HG03039 (cell line): ENCODE data around the gene GABPB1.
A peak's percentile ranks its signal among the peaks of the same experiment; 100 is the strongest.
"Not testable (repeated sequence)": the region's sequence is repeated elsewhere in the genome, so short reads cannot be mapped to it uniquely, and the experiment has no call there.

Source experiments
- ATAC-seq: cut with Tn5 transposase; IDR thresholded peaks from one replicate; pipeline ENCODE4 v1.9.1; 2021; ENCODE audit warnings: mild to moderate bottlenecking, moderate library complexity; ENCODE audit not compliant: unreplicated experiment

Gene GABPB1

DNA sequence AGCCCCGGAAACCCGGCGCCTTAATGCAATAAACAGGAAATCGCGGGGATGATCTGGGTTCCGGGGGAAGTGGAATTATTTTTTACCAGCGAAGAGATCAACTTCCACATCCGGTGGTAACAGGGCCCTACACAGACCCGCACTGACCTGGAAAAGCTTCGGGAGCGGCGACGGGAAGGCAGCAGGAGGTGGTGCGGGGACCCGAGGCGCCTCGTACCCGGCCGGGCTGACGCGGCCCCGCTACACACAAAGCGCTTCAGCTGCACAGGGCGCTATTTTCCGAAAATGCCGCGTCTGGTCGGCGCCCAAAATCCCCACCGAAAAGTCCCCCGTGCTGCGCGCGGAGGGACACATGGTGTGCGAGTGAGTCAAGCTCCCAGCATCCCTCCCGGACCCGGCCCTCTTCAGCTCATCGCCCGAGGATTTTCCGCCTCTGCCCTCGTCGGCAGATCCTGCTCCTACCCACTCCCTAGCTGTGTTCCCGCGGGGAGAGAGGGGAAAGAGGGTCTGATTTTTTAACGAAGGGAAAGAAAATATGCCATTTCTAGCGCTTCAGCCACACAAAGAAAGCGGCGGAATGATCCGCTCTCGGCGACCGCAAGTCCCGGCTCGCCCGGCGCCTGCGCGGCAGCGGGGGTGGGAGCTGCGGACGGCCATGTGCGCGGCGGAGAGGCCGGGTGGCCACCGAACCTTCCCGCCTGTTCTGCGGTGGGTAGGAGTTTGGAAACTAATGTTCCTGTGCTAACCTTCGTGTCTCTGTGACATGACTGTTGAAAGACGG, at the start of gene GABPB1:
Gene GABPB1 (minus strand): TSS at position 361 of the 781 bp plus-strand sequence. CDS start 45,400 bp downstream, outside the sequence.
- peak; percentile 37 for ATAC-seq

DNA sequence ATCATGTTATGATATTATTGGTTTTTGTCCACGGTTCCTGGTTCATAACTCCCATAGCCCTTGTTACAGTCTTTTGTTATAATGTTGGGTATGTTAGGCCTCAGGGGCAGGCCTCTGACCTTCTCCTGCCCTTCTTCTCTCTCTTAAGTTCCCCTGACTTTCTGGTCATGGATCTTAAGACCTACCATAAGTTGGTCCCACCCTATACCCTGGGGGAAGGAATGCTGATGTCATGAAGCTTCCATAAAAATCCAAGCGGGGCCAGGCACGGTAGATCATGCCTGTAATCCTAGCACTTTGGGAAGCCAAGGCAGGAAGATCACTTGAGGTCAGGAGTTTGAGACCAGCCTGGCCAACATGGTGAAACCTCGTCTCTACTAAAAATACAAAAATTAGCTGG, 36.6 kb upstream of the GABPB1 start:
- not testable (repeated sequence) for ATAC-seq

DNA sequence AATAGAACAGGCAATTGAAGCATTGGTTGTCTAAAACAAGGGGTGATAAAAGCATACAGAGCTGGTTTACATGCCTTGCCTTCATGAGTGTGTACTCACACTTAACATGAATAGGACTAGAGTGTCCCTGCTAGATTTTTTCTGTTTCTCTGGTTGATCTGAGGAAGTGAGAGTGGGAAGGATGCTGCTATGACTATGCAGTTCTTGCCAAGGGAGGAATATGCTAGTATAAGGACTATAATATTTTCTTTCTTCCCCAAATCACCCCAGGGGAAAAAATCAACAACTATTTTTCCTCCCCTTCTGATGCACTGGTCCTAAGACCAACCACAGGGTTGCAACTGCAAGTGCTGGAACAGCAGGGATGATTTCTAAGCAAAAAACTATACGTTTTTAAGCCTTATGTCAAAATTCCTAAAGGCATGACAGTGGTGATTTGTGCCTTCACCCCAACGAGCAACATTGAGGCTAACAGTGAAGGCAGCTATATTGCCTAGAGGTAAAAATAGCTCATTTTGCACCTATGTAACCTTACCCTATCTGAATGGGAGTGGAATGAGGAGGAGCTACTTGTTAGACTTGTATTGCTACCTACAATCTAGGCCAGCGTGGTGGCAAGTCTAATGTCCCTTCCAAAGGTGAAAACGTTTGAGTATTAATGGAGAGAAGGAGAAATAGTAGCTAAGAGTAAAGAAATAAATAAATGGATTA, 35.7 kb upstream of the GABPB1 start:
- peak; percentile 86 for ATAC-seq

DNA sequence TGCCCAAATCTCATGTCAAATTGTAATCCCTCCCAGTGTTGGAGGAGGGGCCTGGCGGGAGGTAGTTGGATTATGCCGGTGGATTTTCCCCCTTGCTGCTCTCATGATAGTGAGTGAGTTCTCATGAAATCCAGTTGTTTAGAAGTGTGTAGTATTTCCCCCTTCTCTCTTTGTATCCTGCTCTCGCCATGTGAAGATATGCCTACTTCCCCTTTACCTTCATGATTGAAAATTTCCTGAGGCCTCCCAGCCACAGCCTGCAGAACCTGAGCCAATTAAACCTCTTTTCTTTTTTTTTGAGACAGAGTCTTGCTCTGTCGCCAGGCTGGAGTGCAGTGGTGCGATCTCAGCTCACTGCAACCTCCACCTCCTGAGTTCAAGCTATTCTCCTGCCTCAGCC, 27.4 kb upstream of the GABPB1 start:
- not testable (repeated sequence) for ATAC-seq

DNA sequence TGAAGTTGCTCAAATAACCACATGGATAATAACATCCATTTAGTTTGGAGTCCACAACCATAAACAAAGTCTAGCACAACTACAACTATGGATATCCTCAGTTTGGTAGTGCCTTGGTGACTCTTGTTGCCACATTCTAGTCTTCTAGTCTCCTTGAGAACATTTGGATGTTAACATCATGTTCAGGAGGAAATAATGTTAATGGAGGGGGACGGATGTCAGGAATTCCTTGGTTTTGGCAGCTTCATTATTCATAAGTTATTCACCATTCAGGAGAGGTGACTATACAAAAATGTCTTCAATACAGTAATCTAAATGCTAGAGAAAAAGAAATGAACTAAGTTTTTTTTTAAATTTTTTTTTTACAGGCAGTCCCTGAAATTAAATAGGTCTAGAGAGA, 26.4 kb upstream of the GABPB1 start:
- ATAC-seq, result no peak

DNA sequence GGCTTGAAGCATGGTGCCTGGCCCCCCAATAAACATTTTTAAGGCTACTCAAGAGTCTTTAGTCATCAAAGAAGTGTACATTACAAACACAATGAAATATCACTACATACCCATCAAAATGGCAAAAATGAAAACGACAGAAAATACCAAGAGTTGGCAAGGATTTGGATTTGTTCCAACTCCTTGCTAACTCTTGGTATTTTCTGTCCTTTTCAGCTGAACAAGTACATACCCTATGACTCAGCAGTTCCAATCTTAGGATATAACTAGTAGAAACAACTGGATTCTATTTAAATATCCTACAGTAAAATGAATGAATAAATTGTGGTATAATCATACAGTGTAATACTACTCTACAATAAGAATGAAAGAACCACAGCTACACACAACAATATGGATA, 25.1 kb upstream of the GABPB1 start:
- no peak for ATAC-seq

DNA sequence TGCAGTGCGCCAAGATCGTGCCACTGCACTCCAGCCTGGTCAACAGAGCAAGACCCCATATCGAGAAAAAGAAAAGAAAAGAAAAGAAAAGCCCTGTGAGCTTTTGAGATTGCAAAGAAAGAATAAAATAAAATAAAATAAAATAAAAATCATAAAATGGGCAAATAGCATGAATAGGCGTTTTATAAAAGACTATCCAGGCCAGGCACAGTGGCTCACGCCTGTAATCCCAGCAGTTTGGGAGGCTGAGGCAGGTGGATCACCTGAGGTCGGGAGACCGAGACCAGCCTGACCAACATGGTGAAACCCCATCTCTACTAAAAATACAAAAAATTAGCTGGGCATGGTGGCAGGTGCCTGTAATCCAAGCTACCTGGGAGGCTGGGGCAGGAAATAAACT, 24.4 kb upstream of the GABPB1 start:
- not testable (repeated sequence) for ATAC-seq

DNA sequence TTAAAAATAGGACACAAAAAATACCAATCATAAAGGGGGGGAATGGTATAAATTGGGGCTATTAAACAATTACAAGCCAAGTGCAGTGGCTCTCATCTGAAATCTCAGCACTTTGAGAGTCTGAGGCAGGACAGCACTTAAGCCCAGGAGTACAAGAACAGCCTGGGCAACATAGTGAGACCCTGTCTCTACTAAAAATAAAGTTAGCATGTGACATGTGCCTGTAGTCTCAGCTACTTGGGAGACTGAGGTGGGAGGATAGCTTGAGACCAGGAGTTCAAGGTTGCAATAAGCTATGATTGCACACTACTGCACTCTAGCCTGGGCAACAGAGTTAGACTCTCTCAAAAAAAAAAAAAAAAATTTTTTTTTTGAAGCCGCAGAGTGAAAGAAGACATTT, 23.8 kb upstream of the GABPB1 start:
- no peak for ATAC-seq

DNA sequence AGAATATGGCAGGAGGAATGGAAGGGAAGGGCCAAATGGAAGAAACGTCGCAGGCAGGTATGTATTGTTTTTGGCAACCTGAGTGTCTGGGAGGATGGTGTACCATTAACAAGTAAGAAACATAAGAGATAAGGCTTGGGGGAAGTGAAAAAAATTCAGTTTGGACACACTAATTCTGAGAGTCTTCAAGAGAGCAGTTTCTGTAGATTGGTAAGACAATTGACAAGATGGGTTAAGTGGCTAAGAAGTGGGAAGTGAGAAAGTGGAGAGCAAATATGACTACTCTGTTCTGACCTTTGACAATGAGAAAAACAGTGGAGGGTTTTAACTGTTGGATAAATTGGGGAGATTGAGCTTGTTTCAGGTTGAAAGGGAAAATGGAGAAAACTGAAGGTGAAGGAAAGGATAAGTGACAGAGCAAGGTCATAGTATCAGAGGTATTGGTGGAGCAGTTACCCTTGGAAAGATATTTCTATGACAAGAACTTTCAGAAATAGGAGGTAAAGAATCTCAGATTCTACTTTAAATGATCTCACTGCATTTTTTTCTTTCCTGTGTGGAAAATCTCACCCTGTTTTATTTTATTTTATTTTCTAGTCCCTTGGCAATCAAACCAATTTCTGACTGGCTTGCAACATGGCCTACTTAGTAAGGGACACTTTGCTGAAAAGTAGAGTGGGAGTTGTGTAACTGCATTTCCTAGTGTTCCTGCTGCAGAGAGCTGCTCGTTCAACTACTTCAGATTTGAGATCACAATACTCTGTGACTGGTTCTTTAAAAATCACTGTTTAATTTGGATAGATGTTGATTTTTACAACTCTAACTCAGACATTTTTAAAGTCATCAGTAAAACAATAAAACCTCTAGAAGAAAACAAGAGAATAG, 23.1 kb upstream of the GABPB1 start:
- ATAC-seq, result peak; percentile 98

DNA sequence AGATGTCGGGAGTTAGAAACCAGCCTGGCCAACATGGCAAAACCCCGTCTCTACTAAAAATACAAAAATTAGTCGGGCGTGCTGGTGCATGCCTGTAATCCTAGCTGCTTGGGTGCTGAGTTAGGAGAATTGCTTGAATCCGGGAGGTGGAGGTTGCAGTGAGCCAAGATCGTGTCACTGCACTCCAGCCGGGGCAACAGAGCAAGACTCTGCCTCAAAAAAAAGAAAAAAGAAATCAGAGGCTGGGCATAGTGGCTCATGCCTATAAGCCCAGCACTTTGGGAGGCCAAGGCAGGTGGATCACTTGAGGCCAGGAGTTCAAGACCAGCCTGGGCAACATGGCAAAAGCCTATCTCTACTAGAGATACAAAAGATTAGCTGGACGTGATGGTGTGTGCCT, 14.6 kb upstream of the GABPB1 start:
- not testable (repeated sequence) for ATAC-seq

DNA sequence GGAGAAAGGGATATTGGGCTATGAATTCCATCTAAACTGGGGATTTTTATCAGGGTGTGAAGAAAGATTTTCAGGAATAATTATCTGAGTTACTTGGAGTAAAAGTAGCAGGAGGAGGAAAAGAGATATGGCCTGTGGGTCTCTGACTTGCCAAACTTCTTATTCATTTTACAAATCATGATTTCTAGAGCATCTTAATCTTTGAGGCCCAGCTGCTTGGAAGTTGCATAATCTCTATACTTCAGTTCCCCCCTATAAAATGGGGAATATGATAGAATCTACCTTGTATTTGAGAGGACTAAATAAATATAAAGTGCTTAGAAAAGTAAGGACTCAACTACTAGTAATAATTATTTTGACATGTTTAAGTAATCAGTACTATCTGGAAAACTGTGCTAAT, 11.0 kb upstream of the GABPB1 start:
- ATAC-seq, result no peak

DNA sequence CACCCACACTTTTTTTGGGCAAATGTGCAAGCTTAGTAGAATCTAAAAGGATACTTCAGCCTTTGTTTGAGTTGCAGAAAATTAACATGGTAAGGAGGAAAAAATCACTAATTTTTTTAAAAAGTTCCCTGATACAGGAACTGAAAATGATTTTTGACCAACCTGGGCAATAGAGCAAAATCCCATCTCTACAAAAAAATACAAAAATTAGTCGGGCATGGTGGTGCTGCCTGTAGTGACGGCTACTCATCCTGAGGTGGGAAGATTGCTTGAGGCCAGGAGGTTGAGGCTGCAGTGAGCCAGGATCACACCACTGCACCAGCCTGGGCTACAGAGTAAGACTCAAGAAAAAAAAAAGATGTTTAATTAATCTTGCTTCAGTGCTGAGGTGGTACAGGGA, 10.6 kb upstream of the GABPB1 start:
- no peak for ATAC-seq

DNA sequence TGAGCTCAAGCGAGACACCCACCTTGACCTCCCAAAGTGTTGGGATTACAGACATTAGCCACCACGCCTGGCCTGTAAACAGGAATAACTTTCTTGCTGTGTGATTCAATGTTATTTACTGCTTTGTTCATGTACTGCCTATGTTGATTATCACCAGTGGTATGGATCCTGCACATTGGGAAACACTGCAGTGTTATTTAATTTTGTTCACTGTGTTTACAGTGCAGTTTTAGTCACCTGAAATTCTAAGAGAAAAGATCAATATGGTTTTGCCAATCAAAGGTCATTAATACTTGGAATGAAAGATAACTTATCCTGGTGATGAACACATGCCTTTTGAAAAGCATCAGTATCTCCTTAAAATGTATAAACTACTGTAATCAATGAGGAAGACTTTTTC, 8.6 kb upstream of the GABPB1 start:
- no peak for ATAC-seq

DNA sequence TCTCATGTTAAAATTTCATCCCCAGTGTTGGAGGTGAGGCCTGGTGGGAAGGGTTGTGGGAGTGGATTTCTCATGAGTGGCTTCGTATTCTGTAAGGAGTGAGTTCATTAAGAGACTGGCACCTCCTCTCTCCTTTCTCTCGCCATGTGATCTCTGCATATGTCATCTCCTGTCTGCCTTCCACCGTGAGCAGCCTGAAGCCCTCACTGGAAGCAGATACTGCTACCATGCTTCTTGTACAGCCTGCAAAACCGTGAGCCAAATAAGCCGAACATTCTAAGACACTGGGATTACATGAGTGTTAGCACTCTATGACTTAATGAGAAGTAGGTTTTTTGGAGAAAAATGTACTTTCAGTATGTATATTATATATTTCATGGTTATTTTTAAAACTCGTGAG, 6.8 kb upstream of the GABPB1 start:
- ATAC-seq, result no peak

DNA sequence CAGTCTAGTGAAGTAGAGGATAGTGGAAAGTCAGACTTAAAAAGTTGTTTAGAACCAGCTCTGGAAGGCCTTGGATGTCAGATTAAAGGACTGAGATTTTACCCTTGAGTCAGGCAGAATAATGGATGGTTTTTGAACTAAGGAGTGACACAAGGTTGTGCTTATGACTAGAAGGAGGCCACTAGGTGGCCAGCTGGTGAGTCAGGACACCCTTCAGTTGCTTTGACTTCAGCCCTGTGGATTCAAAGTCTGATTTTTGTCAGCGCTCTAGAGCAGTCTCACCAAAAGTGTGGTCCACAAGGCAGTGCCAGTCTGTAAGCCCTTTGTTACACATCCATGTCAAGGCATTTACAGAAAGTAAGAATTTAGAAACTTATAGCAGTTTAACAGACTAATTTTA, 3.8 kb upstream of the GABPB1 start:
- ATAC-seq, result no peak

DNA sequence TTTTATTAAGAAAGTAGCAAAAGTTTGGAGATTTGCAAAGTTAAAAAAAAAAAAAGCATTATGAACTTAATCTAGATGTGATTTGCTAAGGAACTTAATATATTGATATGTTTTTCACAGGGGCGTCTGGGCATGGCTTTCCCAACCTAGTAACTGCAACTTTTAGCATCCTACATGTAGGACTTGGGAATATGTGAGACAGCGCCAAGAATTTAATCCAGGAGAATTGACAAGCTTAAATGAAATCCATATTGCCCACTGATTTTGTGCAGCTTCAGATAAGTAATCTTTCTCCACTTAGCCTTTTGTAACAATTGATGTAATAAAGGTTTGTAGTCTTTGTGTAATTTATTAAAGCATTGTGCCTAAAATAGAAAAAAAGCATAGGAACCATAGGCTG, 982 bp upstream of the GABPB1 start:
- ATAC-seq, result no peak

DNA sequence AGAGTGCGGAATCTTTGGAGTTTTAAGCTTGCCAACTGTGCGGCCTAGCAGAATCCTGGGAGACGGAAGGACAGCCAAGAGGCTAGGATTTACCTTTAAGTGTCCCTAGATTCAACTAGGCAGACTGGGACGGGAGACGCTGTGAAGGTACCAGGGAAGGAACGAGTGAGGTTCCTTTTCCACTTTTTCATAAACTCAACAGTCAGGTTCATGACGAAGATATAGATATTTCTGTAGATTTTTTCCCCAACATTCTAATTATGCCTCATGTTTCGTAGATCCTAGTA, 564 bp upstream of the GABPB1 start:
- no peak for ATAC-seq

DNA sequence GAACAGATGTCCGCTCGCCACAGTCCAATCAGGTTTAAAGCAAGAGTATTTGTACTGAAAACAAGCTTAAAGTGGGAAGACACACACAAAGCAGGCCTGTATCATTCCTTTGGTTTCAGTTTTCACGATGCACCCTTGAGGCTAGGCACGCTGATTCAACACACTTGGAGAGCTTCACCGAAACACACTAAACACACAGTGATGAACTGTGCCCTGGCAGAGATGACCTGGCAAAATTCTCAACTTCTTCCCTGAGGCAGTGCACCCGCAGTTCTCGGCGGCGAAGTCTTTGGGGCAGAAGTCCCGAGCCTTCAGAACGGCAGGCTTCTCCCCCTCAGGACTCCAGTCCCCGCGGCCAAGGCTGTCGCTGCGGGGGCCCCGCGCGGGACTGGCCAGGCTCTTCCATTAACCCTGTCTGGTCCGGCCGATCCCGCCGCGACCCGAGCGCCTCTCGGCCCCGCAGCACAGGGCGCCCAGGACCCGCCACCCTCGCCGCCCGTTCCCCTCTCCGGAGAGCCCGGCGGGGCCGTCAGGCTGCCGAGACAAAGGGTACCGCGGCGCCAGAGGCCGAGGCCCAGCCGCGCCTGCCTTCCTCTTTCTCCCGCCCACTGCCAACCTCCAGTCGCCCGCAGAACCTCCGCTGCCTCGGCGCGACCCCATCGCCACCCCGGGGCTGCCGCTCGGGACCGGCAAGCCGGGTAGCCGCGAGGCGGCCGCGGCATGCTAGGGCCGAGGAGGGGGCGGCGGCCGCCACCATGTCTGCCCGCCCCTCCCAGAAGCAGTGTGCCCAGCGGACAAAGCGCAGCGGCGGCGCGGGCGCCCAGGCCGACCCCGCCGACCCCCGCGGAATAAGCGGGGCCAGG, 792 bp downstream of the GABPB1 start:
- peak; percentile 31 for ATAC-seq

DNA sequence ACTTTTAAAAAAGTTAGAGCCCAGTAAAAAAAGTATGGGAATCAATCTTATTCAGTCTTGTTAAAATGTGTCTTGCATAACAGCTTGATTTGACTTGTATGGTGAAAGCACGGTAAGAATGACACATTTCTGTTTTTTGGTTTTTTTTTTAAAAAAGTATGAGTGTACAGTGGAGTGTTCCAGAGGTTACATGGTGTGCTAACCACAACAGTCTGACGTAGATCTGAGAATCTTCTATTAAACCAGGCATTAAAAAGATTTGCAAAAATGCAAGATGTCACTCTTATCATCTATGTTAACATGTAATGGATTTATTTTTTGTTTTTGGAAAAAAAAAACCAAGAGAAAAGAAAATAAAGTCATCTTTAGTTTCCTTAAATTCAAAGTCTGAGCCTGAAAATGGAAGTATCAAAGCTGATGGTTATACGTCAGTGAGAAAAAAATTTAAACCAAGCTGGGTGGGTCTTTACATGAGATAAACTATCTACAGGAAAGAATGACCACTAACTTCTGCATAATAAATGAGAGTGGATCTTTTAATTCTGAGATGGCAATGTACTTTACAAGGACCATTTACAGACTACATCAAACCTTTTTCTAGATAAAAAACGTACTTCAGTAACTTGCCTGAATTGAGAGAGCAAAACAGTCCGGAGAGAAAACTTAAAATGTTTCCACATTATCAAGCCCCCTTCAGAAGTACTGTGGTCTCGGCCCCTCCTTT, 1.6 kb downstream of the GABPB1 start:
- ATAC-seq, result peak; percentile 1

DNA sequence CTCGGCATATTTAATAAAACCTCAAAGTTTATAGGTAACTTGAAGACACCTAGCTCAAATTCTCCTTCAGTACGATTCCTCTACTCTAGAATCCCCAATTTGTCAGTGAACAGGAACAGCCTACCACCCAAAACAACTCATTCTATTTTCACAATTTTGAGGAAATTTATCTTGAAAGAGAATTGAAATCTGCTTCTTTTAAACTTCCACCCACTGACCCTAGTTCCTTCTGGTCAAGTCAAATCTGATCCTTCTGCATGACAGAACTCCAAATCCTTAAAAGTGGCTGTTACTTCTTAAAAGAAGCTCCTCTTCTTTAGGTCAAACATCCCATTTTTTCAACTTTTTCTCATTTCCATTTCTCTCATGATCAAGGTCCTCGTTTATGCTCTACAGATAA, 4.4 kb downstream of the GABPB1 start:
- no peak for ATAC-seq
